Activated CD8-positive, alpha-beta memory T cell treated with anti-CD3 and anti-CD28 coated beads, Interleukin-2, amount 50 U/mL, for 1 hour (primary cell): ENCODE measurements around the gene ISCU.

Source experiments
- DNase-seq: peaks from one replicate; pipeline ENCODE4 v3.0.0-alpha.2; 2020; ENCODE audit errors: extremely low read depth

Gene ISCU

DNA sequence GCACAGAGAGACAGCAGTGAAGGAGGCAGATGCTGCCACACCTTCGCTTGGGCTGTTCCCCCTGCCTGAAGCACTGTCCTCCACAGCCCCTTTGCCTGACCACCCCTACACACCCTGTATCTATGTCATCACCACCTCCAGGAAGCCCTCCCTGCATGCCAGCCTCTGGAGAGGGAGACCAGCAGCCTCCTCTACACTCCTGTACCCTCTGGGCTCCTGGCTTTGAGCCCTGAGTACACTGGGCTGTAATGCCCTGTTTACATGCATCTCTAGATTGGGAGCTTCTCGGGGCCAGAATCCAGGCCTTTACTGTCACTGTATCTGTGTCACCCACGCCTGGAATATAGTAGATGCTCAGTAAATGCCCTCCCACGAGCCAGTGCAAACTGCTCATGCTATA lies 41.3 kb downstream of the ISCU start:
- DNase-seq: no peak

DNA sequence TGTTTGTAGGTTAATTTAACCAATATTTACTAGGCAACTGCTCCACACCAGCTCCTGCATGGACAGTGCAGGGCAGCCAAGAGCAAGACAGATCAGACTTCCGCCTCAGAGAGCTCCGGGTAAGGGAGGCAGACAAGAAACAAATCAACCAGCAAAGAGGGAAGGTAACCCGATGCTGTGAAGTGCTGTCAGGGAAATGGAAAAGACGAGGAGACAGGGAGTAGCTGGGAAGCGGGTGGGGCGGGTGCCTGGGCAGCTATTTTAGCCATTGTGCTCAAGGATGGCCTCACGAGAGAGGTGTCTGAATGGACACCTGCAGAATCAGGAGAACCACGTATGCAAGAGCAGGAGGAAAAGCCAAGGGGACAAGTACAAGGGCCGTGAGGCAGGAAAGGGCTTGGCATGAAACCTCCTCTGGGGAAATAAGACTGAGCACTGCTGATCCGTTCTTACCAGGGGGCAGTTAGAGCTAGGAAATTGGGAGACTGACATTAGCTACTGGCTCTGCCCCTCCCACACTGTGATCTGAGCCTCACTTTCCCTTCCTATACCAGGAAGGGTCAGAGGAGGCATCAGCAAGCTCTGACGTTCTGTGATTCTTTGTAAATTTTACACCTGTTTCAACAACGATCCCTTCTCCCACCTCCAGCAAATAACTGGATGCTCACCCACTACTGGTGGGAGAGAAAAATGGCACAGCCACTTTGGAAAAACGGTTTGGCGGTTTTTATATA lies 42.0 kb downstream of the ISCU start:
- no peak for DNase-seq

DNA sequence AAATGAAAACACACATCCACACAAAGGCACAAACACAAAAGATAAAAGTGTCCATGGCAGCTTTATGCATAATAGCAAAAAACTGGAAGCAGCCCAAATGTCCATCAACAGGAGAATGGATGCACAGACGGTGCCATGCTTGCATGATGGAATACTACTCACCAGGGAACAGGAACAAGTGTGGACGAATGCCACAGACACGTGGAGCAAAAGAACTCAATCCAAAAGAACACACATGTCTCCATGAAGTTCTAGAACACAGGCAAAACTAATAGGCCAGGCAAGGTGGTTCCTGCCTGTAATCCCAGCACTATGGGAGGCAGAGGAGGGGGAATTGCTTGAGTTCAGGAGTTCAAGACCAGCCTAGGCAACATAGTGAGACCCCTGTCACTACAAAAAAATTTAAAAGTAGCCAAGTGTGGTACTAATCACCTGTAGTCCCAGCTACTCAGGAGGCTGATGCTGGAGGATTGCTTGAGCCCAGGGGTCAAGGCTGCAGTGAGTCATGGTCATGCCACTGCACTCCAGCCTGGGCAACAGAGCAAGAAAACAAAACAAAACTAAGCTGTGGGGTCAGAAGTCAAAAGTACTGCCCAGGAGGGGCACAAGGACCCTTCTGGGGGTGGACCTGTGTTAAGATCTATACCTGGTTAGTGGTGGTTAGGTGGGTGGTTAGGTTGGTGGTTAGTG lies 42.7 kb downstream of the ISCU start:
- no peak for DNase-seq

DNA sequence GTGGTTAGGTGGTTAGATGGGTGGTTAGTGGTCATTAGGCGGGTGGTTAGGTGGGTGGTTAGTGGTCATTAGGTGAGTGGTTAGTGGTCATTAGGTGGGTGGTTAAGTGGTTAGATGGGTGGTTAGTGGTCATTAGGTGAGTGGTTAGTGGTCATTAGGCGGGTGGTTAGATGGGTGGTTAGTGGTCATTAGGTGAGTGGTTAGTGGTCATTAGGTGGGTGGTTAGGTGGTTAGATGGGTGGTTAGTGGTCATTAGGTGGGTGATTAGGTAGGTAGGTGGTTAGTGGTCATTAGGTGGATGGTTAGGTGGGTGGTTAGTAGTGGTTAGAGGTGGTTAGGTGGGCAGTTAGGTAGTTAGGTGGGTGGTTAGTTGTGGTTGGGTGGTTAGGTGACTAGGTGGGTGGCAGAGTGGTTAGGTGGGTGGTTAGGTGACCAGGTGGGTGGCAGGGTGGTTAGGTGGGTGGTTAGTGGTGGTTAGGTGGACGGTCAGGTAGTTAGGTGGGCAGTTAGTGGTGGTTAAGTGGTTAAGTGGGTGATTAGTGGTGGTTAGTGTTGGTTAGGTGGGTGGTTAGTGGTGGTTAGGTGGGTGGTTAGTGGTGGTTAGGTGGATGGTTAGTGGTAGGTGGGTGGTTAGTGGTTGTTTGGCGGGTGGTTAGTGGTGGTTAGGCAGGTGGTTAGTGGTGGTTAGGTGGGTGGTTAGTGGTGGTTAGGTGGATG lies 43.5 kb downstream of the ISCU start:
- no peak for DNase-seq

DNA sequence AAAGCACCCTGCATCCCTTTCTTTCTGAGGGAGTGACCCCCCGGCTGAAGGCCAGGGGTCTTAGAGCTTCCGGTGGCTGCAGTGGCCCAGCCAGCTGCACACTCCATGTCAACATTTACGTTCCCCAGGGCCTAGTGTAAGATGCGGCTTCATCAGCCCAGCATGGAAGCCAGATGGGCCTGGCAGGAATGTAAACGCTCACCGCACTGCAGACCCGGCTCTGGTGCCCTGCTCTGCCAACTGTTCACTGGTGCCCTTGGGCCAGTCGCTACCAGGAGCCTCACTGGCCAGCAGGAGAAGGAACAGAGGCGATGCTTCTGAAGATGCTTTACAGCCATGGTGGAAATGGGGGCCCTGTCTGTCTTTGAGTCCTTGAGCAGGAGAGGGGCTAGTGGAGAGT lies 44.1 kb downstream of the ISCU start:
- DNase-seq: no peak

DNA sequence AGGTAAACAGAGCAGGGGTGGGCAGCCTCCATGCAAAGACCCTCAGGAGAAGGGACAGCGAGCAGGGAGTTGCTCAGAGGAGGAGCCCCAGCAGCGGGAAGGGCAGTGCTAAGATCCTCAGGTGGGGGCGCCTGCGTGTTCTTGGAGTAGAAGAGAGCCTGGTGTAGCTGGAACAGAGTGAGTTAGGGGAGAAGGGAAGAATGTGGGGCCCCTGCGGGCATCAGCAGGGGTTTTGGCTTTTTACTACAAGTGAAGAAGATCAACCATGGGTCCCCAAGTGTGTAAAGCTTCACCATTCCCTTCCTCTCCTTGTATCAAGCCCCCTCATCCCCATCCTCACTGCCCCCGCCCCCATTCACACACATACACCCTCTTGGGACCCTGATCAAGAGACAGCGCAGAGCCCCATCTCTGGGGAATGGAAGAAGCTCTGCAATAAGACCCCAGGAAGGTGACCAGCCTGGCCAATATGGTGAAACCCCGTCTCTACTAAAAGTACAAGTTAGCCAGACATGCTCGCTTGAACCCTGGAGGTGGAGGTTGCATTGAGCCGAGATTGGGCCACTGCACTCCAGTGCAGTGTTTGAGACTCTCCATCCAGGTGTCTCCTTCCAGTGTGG lies 45.7 kb downstream of the ISCU start:
- DNase-seq: no peak

DNA sequence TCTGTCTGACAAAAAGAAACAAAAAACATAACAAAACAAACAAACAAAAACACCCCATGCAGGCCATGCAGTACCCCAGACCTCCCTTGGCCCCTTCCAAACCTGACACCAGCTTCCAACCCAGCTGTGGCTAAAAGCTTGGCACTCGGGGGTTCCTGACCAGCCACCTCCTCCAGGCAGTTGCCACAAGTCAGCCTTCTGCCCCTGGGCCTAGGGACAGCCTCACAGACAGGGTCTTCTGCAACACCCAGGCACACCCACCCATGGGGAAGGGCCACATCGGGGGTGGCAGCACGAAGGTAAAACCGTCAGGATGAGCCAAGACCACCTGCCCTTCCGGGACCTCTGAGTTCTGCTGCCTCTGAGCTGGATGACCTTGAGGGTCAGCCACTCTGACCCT lies 46.2 kb downstream of the ISCU start:
- DNase-seq: no peak

DNA sequence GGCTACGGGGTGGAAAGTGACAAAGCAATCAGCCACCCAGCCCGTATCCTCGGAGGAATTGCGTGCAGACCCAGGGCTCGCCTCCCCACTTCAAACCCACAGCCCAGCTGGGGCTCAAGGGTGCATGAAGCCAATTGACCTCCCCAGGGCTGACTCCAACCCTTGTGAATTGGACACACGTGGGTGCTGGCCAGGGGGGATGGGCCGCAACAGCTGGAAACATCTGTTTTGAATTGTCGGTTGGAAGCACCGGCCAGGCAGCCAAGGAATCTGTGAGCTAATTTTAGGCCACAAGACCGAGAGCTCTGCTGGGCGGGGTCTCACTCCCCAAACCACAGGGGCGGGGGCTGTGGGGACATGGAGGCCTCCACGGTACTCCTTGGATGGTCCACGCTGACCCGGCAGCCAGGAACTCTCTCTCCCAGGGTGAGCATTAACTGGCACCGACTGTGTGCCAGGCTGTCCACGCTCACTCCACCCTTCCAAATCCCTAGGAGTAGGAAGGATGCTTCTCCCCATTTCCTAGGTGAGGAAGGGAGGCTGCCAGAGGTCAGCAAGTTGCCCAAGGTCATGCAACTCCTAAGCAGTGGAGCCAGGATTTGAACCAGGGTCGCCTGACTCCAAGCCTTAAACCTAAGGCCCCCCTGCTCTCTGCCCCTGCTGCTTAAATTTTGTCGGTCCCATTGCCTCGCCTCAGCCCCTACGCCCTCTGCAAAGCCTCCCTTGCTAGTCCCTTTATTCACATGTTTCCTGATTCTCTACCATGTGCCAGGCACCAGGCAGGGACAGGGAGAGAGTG lies 47.3 kb downstream of the ISCU start:
- no peak for DNase-seq

DNA sequence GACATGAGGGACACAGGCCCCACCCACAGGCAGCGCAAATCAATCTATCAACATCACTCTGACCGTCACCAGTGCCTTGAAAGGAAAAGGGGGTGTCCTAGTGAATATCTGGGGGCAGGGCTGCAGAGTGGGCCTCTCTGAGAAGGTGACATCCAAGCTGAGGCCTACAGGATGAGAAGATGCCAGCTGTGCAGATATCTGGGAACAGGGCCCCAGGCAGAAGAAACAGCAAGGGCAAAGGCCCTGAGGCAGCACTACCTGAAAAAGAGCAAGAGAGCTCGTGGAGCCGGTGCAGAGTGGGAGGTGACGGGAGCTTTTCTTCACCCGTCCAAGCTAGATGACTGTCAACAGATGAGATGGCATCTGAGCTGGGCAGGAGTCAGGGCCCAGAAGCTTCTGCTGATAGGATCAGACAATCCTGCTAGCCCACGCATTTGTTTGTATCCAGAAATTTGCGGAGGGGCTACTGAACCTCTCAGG lies 48.0 kb downstream of the ISCU start:
- no peak for DNase-seq

DNA sequence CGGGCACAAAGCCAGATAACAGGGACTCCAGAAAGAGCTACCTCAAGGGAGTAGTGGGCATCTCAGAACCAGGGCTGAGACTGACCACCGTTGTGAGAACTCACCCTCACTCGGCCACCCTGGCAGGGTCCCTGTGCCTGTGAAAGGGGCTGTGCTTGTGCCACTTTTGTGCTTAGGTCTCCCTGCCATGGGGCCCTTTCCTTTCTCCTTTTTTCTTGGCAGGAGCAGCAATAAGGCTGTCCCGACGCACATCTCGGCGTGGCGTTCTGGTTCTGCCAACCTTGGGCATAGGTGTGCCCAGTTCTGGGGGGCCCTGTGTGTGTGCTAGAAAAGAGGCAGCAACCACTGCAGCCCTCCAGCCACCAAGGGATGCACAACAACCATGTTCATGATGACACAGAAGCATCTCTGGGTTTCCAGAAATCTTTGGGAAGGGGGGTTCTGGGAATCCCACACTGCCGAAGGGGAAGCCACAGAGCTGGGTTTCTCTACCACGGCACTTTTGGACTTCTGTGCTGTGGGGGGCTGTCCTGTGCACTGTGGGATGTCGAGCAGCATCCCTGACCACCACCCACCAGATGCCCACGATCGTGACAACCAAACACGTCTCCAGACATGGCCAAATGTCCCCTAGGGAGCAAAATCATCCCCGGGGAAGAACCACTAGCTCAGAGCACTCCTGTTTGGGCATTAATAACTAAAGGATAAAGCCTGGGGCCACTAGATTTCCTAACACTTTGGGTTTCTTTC lies 48.6 kb downstream of the ISCU start:
- DNase-seq: no peak

DNA sequence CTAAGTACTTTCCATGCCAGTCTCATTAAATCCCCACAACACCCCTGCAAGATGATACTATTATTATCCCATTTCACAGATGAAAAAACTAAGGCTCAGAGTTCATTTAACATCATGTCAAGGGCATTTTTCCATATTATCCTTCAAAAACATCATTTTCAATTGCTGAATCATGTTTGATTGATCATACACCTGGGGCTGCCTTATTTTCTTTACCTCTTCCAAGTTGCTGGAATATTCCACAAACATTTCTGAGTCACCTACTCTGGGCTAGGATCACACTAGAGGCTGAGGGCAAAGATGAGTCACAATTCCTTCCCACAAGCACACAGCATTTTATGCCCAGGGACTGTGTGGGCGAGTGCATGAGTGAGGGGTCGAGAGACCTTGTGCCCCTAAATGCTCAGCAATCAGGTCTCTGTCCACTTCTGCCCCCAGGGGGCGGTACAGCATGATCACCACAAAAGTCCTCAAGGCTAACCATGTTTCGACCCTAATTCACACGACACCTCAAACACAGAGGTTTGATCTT lies 49.6 kb downstream of the ISCU start:
- no peak for DNase-seq

DNA sequence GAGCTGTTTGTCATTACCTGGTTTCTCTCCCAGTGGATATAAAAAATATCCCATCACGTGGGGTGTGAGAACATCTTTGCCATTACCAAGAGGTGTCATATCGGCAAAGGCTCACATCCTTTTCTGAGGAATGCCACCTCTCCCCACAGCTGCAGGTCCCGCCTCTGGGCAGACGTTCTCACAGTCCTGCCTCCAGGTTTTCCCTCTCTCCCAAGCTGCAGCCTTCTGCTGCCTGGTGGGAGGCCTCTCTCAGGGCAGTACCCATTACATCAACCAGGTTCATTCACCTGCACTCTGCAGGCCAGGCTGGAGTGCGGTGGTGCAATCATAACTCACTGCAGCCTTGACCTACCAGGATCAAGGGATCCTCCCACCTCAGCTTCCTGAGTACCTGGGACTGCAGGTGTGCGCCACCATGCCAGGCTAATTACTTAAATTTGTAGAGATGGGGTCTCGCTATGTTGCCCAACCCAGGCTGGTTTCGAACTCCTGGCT lies 50.4 kb downstream of the ISCU start:
- DNase-seq: no peak

DNA sequence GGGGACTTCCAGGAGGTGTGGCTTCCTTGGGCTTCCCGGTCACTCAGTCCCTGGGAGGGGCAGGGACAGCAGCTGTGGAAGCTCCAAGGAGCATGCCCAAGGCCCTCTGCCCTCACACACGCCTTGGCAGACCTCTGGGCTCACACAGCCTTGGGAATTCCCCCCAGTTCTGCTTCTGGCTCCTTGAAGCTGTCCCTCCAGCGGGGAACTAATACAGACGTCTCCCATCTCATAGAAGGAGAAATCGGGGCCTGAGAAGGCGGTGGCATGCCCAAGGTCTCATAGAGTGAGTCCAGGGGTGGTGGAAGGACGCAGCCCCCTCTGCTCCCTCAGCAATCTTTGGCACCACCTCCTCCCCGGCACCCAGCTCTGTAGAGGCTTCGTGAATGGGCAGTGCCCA lies 51.2 kb downstream of the ISCU start:
- no peak for DNase-seq

DNA sequence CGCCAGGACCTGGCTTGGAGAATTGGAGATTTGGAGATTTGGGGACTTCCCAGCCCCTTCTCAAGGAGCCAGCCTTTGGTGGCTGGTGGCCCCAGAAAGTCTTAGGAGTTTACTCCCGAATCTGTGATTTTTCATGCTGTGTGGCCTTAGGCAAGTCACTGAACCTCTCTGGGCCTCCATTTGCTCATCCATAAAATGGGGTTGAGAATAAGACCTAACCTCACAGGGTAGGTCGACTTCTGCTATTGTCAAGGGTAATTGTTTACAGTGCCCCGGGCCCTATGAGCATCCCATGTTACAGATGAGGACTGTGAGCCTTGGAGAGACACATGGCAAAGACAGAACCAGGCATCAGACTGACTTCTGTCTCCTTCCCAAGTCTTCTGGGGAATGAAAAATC lies 51.6 kb downstream of the ISCU start:
- no peak for DNase-seq

DNA sequence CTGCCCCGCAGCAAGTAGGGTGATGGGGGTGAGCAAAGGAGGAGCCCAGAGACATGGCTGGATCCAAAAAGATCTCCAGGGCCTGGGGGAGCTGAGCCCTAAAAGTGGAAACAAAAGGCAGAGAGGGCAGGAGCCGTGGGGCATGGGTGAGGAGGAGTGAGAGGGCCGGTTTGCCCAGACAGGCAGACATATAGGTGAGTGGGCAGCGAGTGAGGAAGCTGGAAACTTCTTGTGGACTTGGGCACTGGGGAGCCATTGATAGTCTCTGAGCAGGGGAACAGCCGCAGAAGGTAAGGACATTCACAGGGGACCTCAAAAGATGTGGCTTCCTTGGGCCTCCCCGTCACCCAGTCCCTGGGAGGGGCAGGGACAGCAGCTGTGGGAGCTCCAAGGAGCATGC lies 52.2 kb downstream of the ISCU start:
- DNase-seq: no peak

DNA sequence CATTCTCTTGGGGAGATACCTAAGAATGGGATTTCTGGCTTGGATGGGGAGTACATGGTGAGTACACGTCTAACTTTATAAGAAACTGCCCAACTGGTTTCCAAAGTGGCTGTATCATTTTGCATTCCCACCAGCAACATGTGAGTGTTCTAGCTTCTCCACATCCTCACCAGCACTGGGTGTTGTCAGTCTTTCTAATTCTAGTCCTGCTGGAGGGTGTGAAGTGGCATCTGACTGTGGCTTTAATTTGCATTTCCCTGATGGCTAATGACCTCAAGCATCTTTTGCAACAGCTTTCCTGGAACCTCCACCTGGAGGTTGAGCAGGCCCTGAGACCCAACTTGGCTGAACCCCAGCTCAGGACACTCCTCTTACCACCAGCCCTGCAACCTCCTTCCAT lies 53.5 kb downstream of the ISCU start:
- DNase-seq: no peak

DNA sequence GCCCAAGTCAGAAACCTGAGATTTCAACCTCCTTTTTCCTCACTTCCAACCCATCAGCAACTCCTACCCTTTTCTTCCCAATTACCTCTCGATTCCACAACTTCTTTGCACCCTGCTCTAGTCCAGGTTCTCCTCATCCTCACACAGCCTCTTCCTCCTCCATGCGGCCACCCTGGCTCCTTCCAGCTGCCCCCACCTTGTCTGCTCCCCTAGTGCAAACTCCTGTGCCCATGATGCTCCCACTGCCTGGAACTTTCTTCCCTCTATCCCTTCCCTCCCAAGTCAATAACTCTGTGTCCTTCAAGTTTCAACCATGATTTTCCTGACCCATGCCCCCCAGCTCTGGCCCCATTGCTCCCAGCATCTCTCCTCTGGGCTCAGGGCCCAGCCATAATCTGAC lies 54.0 kb downstream of the ISCU start:
- DNase-seq: no peak

DNA sequence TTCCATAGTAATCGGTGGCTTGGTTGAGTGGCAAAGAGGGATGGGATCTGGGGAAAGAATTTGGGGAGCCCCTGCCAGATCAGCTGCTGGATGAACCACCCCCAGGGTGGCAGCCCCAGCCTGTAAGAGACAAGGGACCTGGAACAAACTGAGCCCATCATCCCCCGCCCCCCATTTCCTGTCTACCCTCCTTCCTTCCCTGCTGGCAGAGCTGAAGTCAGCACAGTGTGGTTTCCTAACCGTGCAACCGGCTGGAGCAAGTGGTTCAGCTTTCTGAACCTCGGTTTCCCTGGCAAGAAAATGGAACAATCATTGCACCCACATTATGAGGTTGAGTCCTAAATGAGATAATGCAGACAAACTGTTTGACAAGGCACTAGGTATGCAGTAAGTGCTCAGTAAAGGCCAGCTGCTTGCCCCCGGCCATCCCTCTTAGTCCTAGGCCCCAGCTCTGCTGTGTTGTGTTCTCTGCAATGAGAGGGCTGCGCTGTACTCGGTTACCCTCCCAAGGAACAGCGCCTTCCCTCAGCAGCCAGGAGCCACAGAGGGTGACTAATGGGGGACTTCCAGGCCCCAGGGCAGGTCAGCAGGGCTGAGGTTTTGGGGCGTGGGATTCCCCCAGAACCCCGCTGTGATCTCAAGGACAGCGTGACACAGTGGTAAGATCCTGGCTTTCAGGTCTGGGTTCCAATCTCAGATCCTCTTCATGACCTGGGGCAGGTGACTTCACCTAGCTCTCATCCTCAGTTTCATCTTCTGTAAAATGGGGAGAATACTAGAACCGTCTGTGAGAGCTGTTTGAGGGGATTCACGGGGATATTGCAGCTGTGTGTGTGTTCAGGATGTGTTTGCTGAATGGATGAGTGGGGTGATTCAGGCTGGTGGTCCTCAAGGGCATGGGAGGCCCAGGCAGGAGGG lies 54.8 kb downstream of the ISCU start:
- peak; percentile 52 for DNase-seq
